AG10803 (cell line): Measurements from ENCODE around the gene MGA.

Experiments used
- DNase-seq: peaks from one replicate; pipeline ENCODE4 v3.0.0; 2010; ENCODE audit warnings: low read depth
- H3K4me3 ChIP-seq: 2 replicates; pipeline ENCODE4 v1.5.1; 2011; ENCODE audit warnings: mild to moderate bottlenecking, low read length, control low read depth
- TF ChIP-seq, protein P1 (sequence below): conservative IDR thresholded peaks from 2 replicates; pipeline ENCODE4 v1.5.1; 2011; ENCODE audit warnings: mild to moderate bottlenecking, low read length, control low read depth, inconsistent platforms

The MGA gene

DNA sequence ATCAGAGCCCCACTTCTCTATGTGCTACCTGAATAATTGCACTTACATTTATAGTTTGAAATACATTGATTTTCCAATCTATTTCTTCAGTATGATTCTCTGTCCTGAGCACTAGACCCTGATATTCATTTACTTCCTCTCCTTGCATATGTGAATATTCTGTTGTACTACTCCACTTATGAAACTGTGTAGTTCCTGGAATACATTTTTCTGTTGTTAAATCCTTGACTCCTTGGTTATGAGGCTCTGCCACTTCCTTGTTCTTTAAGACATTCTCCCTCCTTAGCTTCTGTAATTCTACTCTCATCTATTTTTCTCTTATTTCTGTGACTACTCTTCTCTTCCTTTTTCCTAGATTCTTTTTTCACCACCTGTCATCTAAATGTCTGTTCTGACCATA, 12.9 kb upstream of the MGA start:
- DNase-seq = no peak
- no peak overlapping the region for H3K4me3 ChIP-seq
- TF ChIP-seq, protein P1, sequence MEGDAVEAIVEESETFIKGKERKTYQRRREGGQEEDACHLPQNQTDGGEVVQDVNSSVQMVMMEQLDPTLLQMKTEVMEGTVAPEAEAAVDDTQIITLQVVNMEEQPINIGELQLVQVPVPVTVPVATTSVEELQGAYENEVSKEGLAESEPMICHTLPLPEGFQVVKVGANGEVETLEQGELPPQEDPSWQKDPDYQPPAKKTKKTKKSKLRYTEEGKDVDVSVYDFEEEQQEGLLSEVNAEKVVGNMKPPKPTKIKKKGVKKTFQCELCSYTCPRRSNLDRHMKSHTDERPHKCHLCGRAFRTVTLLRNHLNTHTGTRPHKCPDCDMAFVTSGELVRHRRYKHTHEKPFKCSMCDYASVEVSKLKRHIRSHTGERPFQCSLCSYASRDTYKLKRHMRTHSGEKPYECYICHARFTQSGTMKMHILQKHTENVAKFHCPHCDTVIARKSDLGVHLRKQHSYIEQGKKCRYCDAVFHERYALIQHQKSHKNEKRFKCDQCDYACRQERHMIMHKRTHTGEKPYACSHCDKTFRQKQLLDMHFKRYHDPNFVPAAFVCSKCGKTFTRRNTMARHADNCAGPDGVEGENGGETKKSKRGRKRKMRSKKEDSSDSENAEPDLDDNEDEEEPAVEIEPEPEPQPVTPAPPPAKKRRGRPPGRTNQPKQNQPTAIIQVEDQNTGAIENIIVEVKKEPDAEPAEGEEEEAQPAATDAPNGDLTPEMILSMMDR = no peak

DNA sequence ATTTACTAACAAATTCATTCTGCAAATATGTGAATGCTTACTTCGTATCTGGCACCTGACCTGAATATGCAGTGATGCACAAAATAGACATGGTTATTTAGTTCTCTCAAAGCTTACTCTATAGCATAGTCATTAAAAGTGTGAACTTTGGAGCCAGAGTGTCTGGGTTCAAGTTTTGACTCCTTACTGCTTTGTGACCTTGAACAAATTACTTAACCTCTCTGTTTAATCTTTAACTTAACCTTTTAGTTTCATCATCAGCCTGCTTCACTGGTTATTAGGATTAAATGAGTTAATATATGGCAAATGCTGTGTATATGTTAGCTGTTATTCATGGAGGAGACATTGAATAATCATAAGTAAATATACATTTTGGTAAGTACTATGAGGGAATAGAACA, 12.1 kb upstream of the MGA start:
- DNase-seq = no peak
- TF ChIP-seq, protein P1 = no peak
- no peak overlapping the region for H3K4me3 ChIP-seq

DNA sequence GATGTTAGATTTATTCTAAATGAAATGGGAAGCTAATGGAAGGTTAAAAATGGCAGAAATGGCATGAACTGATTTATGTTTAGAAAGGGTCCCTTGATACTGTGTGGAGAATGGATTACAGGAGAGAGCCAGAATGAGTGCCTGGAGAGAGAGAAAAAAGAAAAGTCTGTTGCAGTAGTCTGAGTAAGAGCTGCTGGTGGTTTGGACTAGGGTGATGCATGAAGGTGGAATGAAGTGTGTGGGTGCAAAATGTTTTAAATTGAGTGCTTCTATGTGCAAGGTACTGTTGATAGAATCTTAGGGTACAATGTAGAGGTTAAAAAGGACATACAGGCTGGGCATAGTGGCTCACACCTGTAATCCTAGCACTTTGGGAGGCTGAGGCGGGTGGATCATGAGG, 11.4 kb upstream of the MGA start:
- H3K4me3 ChIP-seq = no peak overlapping the region
- TF ChIP-seq, protein P1 = no peak
- DNase-seq = peak; percentile 56

DNA sequence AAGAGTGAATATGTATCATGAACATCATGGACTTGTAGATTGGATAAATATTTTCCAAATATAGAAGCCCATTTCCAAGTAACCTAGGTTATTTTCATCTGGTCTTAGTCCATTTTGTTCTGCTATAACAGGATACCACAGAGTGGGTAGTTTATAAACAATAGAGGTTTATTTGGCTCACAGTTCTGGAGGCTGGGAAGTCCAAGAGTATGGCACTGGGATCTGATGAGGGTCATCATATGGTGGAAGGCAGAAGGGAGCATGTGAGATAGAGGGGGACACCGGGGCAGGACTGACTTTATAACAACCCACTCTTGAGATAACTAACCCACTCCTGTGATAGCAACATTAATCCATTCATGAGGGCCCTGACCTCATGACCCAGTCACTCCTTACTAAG, 9.4 kb upstream of the MGA start:
- DNase-seq = no peak
- TF ChIP-seq, protein P1 = no peak
- H3K4me3 ChIP-seq = no peak overlapping the region

DNA sequence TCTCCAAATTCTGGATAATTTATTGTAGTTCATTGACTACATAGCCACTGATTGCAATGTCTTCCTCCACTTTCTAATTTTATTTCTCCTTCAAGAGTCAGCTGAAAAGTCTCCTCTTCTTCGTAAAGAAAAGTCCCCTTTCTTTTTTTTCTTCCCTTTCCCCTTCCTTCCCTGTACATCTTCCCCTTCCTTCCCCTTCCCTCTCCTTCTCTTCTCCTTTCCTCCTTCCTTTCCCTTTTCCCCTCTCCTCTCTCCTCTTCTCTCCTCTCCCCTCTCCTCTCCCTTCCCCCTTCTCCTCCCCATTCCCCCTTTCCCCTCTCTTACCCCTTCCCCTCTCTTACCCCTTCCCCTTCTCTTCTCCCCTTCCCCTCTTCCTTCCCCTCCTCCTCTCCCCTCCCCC, 8.8 kb upstream of the MGA start:
- TF ChIP-seq, protein P1 = no peak
- DNase-seq = no peak
- no peak overlapping the region for H3K4me3 ChIP-seq

DNA sequence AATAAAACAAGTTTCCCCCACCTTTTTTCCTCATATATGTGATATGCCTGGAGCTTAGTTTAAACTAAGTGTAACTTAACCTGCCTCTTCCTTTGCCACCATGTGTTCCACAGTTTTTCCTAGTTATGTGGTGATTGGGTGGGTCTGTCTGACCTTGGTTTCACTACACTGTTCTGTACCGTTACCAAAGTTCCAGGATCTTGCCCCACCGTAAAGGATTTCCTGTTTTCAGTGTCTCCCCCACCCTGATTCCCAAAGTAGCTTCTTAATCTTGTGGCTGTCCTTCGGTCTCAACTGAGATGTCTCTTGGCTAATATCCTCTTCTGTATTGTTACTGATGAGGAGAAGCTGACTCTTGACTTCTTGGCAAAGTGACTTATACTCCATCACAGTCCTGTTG, 6.4 kb upstream of the MGA start:
- no peak for DNase-seq
- no peak overlapping the region for H3K4me3 ChIP-seq
- TF ChIP-seq, protein P1 = no peak

DNA sequence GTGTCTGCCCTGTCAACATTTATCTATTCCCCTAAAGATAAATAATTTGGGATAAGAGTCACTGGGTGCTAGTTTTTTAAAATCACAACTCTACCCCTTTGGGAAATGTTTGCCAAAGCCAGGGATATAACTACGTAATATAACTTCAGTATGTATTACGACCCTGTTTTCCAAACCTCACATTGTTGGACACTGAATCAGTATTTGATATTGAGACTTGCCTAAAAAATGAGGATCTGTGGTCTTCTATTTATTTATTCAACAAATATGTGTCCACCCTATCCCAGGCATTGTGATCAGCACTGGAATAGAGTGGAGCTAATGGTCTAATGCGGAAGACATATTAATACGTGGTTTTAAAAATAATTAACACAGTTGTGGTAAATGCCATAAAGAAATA, 4.5 kb upstream of the MGA start:
- TF ChIP-seq, protein P1 = no peak
- no peak overlapping the region for H3K4me3 ChIP-seq
- peak; percentile 39 for DNase-seq
